Chondrocyte (in vitro differentiated cells): ENCODE results near the gene KTI12. TPM values are rescaled to one million over a fixed set of nuclear protein-coding genes. Genes with fewer than 3 reads are reported as not detected.

ENCODE experiments used
- DNase-seq: peaks from one replicate; pipeline ENCODE4 v3.0.0; 2021; ENCODE audit warnings: mixed read lengths, low spot score
- H3K27ac Mint-ChIP-seq: one replicate; pipeline ENCODE4 v1.8.0; 2021; ENCODE audit warnings: mild to moderate bottlenecking, moderate library complexity, mixed read lengths; ENCODE audit not compliant: unreplicated experiment
- H3K27me3 Mint-ChIP-seq: 2 replicates; pipeline ENCODE4 v1.8.0; 2021; ENCODE audit warnings: low read depth, mixed read lengths
- H3K36me3 Mint-ChIP-seq: 2 replicates; pipeline ENCODE4 v1.8.0; 2021; ENCODE audit warnings: low read depth, mixed read lengths
- H3K4me1 Mint-ChIP-seq: 2 replicates; pipeline ENCODE4 v1.8.0; 2021; ENCODE audit warnings: low read depth, mild to moderate bottlenecking, mixed read lengths
- H3K4me3 Mint-ChIP-seq: one replicate; pipeline ENCODE4 v1.8.0; 2021; ENCODE audit warnings: mild to moderate bottlenecking, moderate library complexity, mixed read lengths; ENCODE audit not compliant: unreplicated experiment
- H3K9me3 Mint-ChIP-seq: 2 replicates; pipeline ENCODE4 v1.8.0; 2021; ENCODE audit warnings: low read depth, mixed read lengths
- CTCF ChIP-seq: fragments of 200-600 bp; sonication (generic); IDR thresholded peaks from 2 replicates; pipeline ENCODE4 v1.5.0; 2021; ENCODE audit warnings: antibody characterized with exemption, mild to moderate bottlenecking, moderate library complexity
- total RNA-seq: library from RNA; stranded (reverse); gene quantifications from 3 replicates; pipeline ENCODE4 v1.2.1, GENCODE V29; 2021

Gene KTI12
- total RNA-seq, 1 donor from 2014 or later: 10.9 TPM

DNA sequence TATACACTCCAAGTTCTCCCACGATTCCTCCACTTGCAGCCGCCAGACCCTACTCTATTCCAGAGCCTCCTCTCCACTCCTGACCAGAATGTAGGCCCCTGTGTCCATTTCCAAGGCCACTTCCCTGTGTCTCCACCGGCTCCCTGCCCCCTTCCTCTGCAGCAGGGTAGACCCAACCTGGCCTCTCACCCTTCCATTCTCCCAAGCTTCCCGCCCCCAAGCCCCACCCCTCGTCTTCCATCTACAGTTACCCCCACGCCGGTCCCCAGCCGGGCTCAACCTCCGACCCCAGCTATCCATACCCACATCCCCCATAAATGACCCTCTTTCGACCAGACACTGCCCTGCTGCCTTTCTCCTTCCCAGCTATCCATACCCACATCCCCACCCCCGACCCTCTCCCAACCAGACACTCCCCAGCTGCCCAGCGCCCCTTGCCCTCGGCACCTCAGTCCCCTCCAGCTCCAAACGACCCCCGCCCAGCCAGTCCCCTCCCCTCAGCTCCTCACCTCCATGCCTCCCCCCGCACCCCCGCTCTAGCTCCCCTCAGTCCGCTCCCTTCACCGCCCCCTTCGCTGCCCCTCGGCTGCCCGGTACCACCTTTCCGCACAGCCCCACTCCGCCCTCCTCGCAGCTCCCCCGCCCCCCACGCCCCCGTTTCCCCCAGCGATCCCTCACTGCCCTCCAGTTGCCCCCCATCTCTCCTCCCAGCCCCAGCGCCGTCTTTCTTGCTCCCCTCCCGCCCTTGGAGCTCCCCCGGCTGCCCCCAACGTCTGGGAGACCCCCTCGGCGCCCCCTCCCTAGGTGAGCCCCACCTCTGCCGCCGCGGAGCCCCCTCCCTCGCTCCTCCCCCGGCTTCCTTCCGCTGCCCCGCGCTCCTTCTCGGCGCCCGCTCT lies 43.8 kb downstream of the KTI12 start:
- peak; percentile 85 for DNase-seq
- Mint-ChIP-seq H3K4me1 (peaks cover 17% of the 10 kb centered on the region), H3K9me3 (no peaks in the 10 kb centered on the region), H3K27ac (no peak overlapping the region), H3K4me3 (peak overlapping the region; percentile 70), H3K36me3 (no peaks in the 10 kb centered on the region), H3K27me3 (peaks cover 2% of the 10 kb centered on the region)
- TF ChIP-seq CTCF: no peak

DNA sequence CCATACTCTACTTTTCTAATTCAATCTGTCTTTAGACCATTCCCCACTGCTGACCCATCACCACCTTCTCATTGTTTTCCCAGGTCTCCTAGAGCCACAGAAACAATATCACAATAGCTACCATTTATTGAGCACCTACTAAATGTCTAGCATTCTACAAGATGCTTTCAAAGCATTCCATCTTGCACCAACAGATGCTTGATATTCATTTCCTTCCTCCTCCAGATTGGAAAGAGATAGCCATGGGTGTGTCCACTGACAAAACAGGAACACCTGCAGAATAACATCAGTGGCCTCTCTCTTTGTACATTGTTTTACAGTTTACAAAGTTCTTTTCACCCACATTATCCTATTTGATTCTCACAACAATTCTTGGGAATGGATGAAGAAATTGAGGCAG lies 45.4 kb downstream of the KTI12 start:
- no peaks in the 10 kb centered on the region for H3K36me3 Mint-ChIP-seq

GRCh38 chr1:51986718-51987117 lies 46.9 kb downstream of the KTI12 start:
- peak overlapping the region; percentile 69 for H3K27ac Mint-ChIP-seq
- H3K4me3 Mint-ChIP-seq: no peak overlapping the region
- peak; percentile 19 for DNase-seq
- no peak for TF ChIP-seq CTCF
- peaks cover 17% of the 10 kb centered on the region for H3K4me1 Mint-ChIP-seq
- no peaks in the 10 kb centered on the region for H3K9me3 Mint-ChIP-seq
- H3K27me3 Mint-ChIP-seq: no peaks in the 10 kb centered on the region
- no peaks in the 10 kb centered on the region for H3K36me3 Mint-ChIP-seq

More for the DNA sequence above, 45.4 kb downstream of the KTI12 start:
- Mint-ChIP-seq H3K4me1 (peaks cover 17% of the 10 kb centered on the region), H3K27ac (no peak overlapping the region), H3K4me3 (no peak overlapping the region), H3K27me3 (peaks cover 2% of the 10 kb centered on the region), H3K9me3 (no peaks in the 10 kb centered on the region)
- TF ChIP-seq CTCF: no peak
- DNase-seq: no peak

DNA sequence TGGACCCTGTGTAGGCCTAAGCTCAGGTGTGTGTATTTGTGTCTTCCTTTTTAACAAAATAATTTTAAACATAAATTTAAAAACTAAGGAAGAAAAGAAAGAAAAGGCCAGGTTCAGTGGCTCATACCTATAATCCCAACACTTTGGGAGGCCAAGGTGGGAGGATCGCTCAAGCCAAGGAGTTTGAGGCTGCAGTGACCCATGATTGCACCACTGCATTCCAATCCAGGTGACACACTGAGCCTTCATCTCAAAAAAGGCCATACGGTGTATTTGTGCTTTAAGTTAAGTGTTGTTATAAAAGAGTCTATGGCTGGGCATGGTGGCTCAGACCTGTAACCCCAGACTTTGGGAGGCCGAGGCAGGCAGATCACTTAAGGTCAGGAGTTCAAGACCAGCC lies 51.4 kb downstream of the KTI12 start:
- H3K27me3 Mint-ChIP-seq: no peaks in the 10 kb centered on the region
- DNase-seq: no peak
- no peak overlapping the region for H3K27ac Mint-ChIP-seq
- H3K9me3 Mint-ChIP-seq: no peaks in the 10 kb centered on the region
- H3K36me3 Mint-ChIP-seq: peaks cover 1% of the 10 kb centered on the region
- H3K4me3 Mint-ChIP-seq: no peak overlapping the region
- TF ChIP-seq CTCF: no peak
- no peaks in the 10 kb centered on the region for H3K4me1 Mint-ChIP-seq

Other genes starting within 250 kb of the KTI12 start
- 121 to 146 TPM (median 122 TPM) in 3 replicates for gene NRDC, start 155.1 kb downstream of the KTI12 start, total RNA-seq
- gene RAB3B, start 43.1 kb downstream of the KTI12 start, total RNA-seq: 15.3 to 33.9 TPM (median 32.8 TPM) in 3 replicates
- 47.5 to 55.0 TPM (median 54.8 TPM) in 3 replicates for gene TXNDC12, start 21.4 kb upstream of the KTI12 start, total RNA-seq
- 51.1 to 59.2 TPM (median 54.5 TPM) in 3 replicates for gene BTF3L4, start 22.5 kb upstream of the KTI12 start, total RNA-seq
- 20.7 to 21.6 TPM (median 20.9 TPM) in 3 replicates for gene ZFYVE9, start 108.3 kb upstream of the KTI12 start, total RNA-seq